Measurements from ENCODE around the gene MYBPC2.

The MYBPC2 gene

DNA sequence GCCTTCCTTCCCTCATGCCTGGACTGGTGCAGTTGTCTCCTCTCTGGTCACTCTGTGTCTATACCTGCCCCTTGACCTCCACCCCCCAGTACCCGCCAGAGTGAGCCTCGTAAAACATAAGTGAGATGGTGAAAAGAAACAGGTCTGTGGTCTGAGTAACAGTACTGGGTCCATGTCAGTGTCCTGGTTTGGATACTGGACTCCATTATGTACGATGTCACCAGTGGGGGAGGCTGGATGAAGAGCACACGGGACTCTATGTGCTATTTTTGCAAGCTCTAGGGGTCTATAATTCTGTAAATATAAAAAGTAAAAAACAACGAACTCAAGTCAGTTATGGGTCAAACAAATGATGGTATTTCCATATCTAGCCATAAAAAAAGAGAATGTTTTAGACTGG lies 14.4 kb downstream of the MYBPC2 start:
- TF ChIP-seq ARNTL (CRISPR knock-in tag; IDR thresholded peaks at IDR 0.05; ENCODE audit: borderline replicate concordance, low read depth) (no peak), ZC3H10 (CRISPR knock-in tag; IDR thresholded peaks at IDR 0.05) (no peak), GLIS3 (CRISPR knock-in tag; IDR thresholded peaks at IDR 0.05) (no peak), TCF4 (CRISPR knock-in tag; IDR thresholded peaks at IDR 0.05; ENCODE audit: borderline replicate concordance) (no peak), CSDC2 (CRISPR knock-in tag; IDR thresholded peaks at IDR 0.05) (no peak), RARB (CRISPR knock-in tag; IDR thresholded peaks at IDR 0.05) (no peak), SNAI2 (CRISPR knock-in tag; IDR thresholded peaks at IDR 0.05) (no peak), ISL1 (CRISPR knock-in tag; IDR thresholded peaks at IDR 0.05) (no peak), PPARA (CRISPR knock-in tag; IDR thresholded peaks at IDR 0.05; ENCODE audit: borderline replicate concordance) (no peak), ZFP30 (CRISPR knock-in tag; IDR thresholded peaks at IDR 0.05) (no peak), OSR1 (CRISPR knock-in tag; IDR thresholded peaks at IDR 0.05) (no peak), ZNF565 (CRISPR knock-in tag; conservative IDR thresholded peaks at IDR 0.05; ENCODE audit: low read depth) (no peak), BACH2 (CRISPR knock-in tag; IDR thresholded peaks at IDR 0.05; ENCODE audit: borderline replicate concordance) (no peak), ZFP3 (CRISPR knock-in tag; IDR thresholded peaks at IDR 0.05) (no peak), ZNF70 (CRISPR knock-in tag; IDR thresholded peaks at IDR 0.05) (no peak)
- TF ChIP-seq, protein P1, sequence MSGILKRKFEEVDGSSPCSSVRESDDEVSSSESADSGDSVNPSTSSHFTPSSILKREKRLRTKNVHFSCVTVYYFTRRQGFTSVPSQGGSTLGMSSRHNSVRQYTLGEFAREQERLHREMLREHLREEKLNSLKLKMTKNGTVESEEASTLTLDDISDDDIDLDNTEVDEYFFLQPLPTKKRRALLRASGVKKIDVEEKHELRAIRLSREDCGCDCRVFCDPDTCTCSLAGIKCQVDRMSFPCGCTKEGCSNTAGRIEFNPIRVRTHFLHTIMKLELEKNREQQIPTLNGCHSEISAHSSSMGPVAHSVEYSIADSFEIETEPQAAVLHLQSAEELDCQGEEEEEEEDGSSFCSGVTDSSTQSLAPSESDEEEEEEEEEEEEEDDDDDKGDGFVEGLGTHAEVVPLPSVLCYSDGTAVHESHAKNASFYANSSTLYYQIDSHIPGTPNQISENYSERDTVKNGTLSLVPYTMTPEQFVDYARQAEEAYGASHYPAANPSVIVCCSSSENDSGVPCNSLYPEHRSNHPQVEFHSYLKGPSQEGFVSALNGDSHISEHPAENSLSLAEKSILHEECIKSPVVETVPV (CRISPR knock-in tag; IDR thresholded peaks at IDR 0.05): no peak
- TF ChIP-seq, protein P2, sequence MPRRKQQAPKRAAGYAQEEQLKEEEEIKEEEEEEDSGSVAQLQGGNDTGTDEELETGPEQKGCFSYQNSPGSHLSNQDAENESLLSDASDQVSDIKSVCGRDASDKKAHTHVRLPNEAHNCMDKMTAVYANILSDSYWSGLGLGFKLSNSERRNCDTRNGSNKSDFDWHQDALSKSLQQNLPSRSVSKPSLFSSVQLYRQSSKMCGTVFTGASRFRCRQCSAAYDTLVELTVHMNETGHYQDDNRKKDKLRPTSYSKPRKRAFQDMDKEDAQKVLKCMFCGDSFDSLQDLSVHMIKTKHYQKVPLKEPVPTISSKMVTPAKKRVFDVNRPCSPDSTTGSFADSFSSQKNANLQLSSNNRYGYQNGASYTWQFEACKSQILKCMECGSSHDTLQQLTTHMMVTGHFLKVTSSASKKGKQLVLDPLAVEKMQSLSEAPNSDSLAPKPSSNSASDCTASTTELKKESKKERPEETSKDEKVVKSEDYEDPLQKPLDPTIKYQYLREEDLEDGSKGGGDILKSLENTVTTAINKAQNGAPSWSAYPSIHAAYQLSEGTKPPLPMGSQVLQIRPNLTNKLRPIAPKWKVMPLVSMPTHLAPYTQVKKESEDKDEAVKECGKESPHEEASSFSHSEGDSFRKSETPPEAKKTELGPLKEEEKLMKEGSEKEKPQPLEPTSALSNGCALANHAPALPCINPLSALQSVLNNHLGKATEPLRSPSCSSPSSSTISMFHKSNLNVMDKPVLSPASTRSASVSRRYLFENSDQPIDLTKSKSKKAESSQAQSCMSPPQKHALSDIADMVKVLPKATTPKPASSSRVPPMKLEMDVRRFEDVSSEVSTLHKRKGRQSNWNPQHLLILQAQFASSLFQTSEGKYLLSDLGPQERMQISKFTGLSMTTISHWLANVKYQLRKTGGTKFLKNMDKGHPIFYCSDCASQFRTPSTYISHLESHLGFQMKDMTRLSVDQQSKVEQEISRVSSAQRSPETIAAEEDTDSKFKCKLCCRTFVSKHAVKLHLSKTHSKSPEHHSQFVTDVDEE (CRISPR knock-in tag; IDR thresholded peaks at IDR 0.05): no peak
- TF ChIP-seq, protein P3, sequence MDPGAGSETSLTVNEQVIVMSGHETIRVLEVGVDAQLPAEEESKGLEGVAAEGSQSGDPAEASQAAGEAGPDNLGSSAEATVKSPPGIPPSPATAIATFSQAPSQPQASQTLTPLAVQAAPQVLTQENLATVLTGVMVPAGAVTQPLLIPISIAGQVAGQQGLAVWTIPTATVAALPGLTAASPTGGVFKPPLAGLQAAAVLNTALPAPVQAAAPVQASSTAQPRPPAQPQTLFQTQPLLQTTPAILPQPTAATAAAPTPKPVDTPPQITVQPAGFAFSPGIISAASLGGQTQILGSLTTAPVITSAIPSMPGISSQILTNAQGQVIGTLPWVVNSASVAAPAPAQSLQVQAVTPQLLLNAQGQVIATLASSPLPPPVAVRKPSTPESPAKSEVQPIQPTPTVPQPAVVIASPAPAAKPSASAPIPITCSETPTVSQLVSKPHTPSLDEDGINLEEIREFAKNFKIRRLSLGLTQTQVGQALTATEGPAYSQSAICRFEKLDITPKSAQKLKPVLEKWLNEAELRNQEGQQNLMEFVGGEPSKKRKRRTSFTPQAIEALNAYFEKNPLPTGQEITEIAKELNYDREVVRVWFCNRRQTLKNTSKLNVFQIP (CRISPR knock-in tag; IDR thresholded peaks at IDR 0.05; ENCODE audit: borderline replicate concordance, low read depth): no peak
- TF ChIP-seq, protein P4, sequence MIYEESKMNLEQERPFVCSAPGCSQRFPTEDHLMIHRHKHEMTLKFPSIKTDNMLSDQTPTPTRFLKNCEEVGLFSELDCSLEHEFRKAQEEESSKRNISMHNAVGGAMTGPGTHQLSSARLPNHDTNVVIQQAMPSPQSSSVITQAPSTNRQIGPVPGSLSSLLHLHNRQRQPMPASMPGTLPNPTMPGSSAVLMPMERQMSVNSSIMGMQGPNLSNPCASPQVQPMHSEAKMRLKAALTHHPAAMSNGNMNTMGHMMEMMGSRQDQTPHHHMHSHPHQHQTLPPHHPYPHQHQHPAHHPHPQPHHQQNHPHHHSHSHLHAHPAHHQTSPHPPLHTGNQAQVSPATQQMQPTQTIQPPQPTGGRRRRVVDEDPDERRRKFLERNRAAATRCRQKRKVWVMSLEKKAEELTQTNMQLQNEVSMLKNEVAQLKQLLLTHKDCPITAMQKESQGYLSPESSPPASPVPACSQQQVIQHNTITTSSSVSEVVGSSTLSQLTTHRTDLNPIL (CRISPR knock-in tag; IDR thresholded peaks at IDR 0.05; ENCODE audit: low read depth): no peak

DNA sequence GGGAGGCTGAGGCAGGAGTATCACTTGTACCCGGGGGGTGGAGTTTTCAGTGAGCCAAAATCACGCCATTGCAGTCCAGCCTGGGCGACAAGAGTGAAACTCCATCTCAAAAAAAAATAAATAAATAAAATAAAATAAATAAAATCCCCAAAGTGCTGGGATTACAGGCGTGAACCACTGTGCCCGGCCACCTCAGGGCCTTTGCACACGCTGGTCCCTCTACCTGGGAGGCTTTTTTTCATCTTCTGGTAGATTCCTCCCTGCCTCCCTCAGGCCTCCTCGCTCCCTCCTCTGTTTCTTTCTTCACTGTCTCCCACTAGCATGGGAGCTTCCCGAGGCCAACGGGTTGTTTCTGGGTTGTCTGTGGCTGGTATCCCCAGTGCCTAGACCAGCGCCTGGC lies 15.1 kb downstream of the MYBPC2 start:
- no peak for TF ChIP-seq ZNF565 (CRISPR knock-in tag; conservative IDR thresholded peaks at IDR 0.05; ENCODE audit: low read depth)
- no peak for TF ChIP-seq RARB (CRISPR knock-in tag; IDR thresholded peaks at IDR 0.05)
- TF ChIP-seq GLIS3 (CRISPR knock-in tag; IDR thresholded peaks at IDR 0.05): no peak
- no peak for TF ChIP-seq PPARA (CRISPR knock-in tag; IDR thresholded peaks at IDR 0.05; ENCODE audit: borderline replicate concordance)
- TF ChIP-seq, protein P1 (CRISPR knock-in tag; IDR thresholded peaks at IDR 0.05): no peak
- no peak for TF ChIP-seq ISL1 (CRISPR knock-in tag; IDR thresholded peaks at IDR 0.05)
- TF ChIP-seq, protein P5, sequence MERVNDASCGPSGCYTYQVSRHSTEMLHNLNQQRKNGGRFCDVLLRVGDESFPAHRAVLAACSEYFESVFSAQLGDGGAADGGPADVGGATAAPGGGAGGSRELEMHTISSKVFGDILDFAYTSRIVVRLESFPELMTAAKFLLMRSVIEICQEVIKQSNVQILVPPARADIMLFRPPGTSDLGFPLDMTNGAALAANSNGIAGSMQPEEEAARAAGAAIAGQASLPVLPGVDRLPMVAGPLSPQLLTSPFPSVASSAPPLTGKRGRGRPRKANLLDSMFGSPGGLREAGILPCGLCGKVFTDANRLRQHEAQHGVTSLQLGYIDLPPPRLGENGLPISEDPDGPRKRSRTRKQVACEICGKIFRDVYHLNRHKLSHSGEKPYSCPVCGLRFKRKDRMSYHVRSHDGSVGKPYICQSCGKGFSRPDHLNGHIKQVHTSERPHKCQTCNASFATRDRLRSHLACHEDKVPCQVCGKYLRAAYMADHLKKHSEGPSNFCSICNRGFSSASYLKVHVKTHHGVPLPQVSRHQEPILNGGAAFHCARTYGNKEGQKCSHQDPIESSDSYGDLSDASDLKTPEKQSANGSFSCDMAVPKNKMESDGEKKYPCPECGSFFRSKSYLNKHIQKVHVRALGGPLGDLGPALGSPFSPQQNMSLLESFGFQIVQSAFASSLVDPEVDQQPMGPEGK (CRISPR knock-in tag; IDR thresholded peaks at IDR 0.05; ENCODE audit: borderline replicate concordance): no peak
- no peak for TF ChIP-seq TCF4 (CRISPR knock-in tag; IDR thresholded peaks at IDR 0.05; ENCODE audit: borderline replicate concordance)
- TF ChIP-seq, protein P2 (CRISPR knock-in tag; IDR thresholded peaks at IDR 0.05): no peak
- TF ChIP-seq ZFP3 (CRISPR knock-in tag; IDR thresholded peaks at IDR 0.05): no peak
- ATAC-seq: no peak

More for the DNA sequence above, 14.4 kb downstream of the MYBPC2 start:
- no peak for ATAC-seq

Data from SK-N-SH treated with all-trans-retinoic acid at 6 μM for 48 hours (cell line).